ENCODE results near the gene ABCC10. TPM values are rescaled to one million over a fixed set of nuclear protein-coding genes. Genes with fewer than 3 reads are reported as not detected.

ABCC10 gene
- total RNA-seq, 1 donor = 26.4 TPM

- Histone ChIP-seq H3K36me3 (ENCODE audit: insufficient read depth, low read length) (no peaks in the 10 kb centered on the region), H3K27ac (ENCODE audit: low read depth, low read length) (no peak overlapping the region), H3K4me2 (ENCODE audit: insufficient read depth, low read length) (no peak overlapping the region), H3K4me1 (ENCODE audit: insufficient read depth, low read length) (no peaks in the 10 kb centered on the region), H3K27me3 (ENCODE audit: insufficient read depth, low read length) (no peaks in the 10 kb centered on the region), H3K9me3 (ENCODE audit: low read depth, low read length) (no peaks in the 10 kb centered on the region), H4K20me1 (ENCODE audit: insufficient read depth, low read length) (no peaks in the 10 kb centered on the region), H3K4me3 (ENCODE audit: insufficient read depth, low read length) (no peak overlapping the region), H2AFZ (ENCODE audit: low read length) (no peak overlapping the region), H3K79me2 (ENCODE audit: insufficient read depth, low read length) (no peaks in the 10 kb centered on the region)
- TF ChIP-seq, protein P1, sequence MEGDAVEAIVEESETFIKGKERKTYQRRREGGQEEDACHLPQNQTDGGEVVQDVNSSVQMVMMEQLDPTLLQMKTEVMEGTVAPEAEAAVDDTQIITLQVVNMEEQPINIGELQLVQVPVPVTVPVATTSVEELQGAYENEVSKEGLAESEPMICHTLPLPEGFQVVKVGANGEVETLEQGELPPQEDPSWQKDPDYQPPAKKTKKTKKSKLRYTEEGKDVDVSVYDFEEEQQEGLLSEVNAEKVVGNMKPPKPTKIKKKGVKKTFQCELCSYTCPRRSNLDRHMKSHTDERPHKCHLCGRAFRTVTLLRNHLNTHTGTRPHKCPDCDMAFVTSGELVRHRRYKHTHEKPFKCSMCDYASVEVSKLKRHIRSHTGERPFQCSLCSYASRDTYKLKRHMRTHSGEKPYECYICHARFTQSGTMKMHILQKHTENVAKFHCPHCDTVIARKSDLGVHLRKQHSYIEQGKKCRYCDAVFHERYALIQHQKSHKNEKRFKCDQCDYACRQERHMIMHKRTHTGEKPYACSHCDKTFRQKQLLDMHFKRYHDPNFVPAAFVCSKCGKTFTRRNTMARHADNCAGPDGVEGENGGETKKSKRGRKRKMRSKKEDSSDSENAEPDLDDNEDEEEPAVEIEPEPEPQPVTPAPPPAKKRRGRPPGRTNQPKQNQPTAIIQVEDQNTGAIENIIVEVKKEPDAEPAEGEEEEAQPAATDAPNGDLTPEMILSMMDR (IDR thresholded peaks at IDR 0.05; ENCODE audit: extremely low read depth, low read depth, low read length) = no peak
- DNase-seq (ENCODE audit: insufficient read length, low spot score, missing footprints) = no peak
Measured at GRCh38 chr6:43471399-43471798, 44.1 kb downstream of the ABCC10 start.

DNA sequence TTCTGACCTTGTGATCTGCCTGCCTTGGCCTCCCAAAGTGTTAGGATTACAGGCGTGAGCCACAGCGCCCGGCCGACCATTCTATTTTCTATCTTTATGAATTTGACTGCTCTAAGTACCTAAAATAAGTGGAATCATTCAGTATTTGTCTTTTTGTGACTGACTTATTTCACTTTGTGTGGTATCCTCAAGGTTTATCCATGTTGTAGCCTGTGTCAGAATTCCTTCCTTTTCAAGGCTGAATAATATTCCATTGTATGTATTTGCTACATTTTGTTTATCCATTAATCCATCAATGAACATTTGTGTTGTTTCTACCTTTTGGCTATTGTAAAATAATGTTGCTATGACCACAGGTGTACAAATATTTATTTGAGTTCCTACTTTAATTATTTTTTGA is 45.2 kb downstream of the ABCC10 start:
- Histone ChIP-seq H3K4me1 (ENCODE audit: insufficient read depth, low read length) (peaks cover 4% of the 10 kb centered on the region), H3K4me2 (ENCODE audit: insufficient read depth, low read length) (no peak overlapping the region), H3K27me3 (ENCODE audit: insufficient read depth, low read length) (no peaks in the 10 kb centered on the region), H3K4me3 (ENCODE audit: insufficient read depth, low read length) (no peak overlapping the region), H3K27ac (ENCODE audit: low read depth, low read length) (no peak overlapping the region), H3K79me2 (ENCODE audit: insufficient read depth, low read length) (no peaks in the 10 kb centered on the region), H2AFZ (ENCODE audit: low read length) (no peak overlapping the region), H4K20me1 (ENCODE audit: insufficient read depth, low read length) (no peaks in the 10 kb centered on the region), H3K9me3 (ENCODE audit: low read depth, low read length) (no peaks in the 10 kb centered on the region), H3K36me3 (ENCODE audit: insufficient read depth, low read length) (no peaks in the 10 kb centered on the region)
- TF ChIP-seq, protein P1 (IDR thresholded peaks at IDR 0.05; ENCODE audit: extremely low read depth, low read depth, low read length) = no peak
- no peak for DNase-seq (ENCODE audit: insufficient read length, low spot score, missing footprints)

DNA sequence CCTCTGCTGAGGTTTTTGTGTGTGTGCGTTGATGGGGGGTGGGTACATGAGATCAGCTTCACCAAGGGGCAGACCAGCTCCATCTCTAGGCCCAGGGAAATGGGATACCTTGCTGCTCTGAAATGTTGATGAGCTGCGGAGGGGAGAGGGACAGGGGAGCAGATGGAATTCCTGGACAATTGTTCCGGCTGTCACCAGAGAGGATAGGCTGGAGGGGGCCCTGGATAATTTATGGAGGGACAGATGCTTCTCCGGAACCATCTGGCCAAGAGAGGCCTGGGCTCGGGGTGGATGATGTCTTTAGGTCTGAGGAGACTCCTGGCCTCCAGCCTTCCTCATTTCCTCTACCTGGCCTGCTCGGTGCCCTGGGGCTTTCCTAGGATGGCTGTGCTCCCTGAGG is 48.2 kb downstream of the ABCC10 start:
- H3K27me3 ChIP-seq (ENCODE audit: insufficient read depth, low read length) = no peaks in the 10 kb centered on the region
- peaks cover 28% of the 10 kb centered on the region for H3K79me2 ChIP-seq (ENCODE audit: insufficient read depth, low read length)
- H3K4me3 ChIP-seq (ENCODE audit: insufficient read depth, low read length) = no peak overlapping the region
- no peak overlapping the region for H3K4me2 ChIP-seq (ENCODE audit: insufficient read depth, low read length)
- peaks cover 13% of the 10 kb centered on the region for H3K4me1 ChIP-seq (ENCODE audit: insufficient read depth, low read length)
- no peak for DNase-seq (ENCODE audit: insufficient read length, low spot score, missing footprints)
- no peak overlapping the region for H2AFZ ChIP-seq (ENCODE audit: low read length)
- TF ChIP-seq, protein P1 (IDR thresholded peaks at IDR 0.05; ENCODE audit: extremely low read depth, low read depth, low read length) = no peak
- no peaks in the 10 kb centered on the region for H4K20me1 ChIP-seq (ENCODE audit: insufficient read depth, low read length)
- H3K36me3 ChIP-seq (ENCODE audit: insufficient read depth, low read length) = no peaks in the 10 kb centered on the region
- H3K27ac ChIP-seq (ENCODE audit: low read depth, low read length) = no peak overlapping the region
- H3K9me3 ChIP-seq (ENCODE audit: low read depth, low read length) = no peaks in the 10 kb centered on the region

GRCh38 chr6:43476746-43477145 is 49.4 kb downstream of the ABCC10 start:
- Histone ChIP-seq H3K36me3 (ENCODE audit: insufficient read depth, low read length) (peaks cover 3% of the 10 kb centered on the region), H3K4me3 (ENCODE audit: insufficient read depth, low read length) (peak overlapping the region; percentile 87), H3K4me2 (ENCODE audit: insufficient read depth, low read length) (peak overlapping the region; percentile 98), H3K4me1 (ENCODE audit: insufficient read depth, low read length) (peaks cover 13% of the 10 kb centered on the region), H3K27ac (ENCODE audit: low read depth, low read length) (peak overlapping the region; percentile 66), H3K27me3 (ENCODE audit: insufficient read depth, low read length) (no peaks in the 10 kb centered on the region), H3K9me3 (ENCODE audit: low read depth, low read length) (no peaks in the 10 kb centered on the region), H3K79me2 (ENCODE audit: insufficient read depth, low read length) (peaks cover 39% of the 10 kb centered on the region), H2AFZ (ENCODE audit: low read length) (peak overlapping the region; percentile 98), H4K20me1 (ENCODE audit: insufficient read depth, low read length) (peaks cover 4% of the 10 kb centered on the region)
- TF ChIP-seq, protein P1 (IDR thresholded peaks at IDR 0.05; ENCODE audit: extremely low read depth, low read depth, low read length) = no peak
- no peak for DNase-seq (ENCODE audit: insufficient read length, low spot score, missing footprints)
